Activated CD4-positive, alpha-beta T cell treated with anti-CD3 and anti-CD28 coated beads, Interleukin-2, amount 10 ng/mL, durations not matched to agents 7 days and 5 days (primary cell): ENCODE data around the gene RNF11. TPM values are rescaled to one million over a fixed set of nuclear protein-coding genes. Genes with fewer than 3 reads are reported as not detected.

ENCODE experiments used
- CTCF ChIA-PET: fragments of 350-600 bp; sonication (Branson Sonifier 250); formaldehyde crosslinking; loops from one replicate; lab custom pipeline; 2021; ENCODE audit warnings: antibody characterized with exemption; lab: Charles Lee
- POLR2A ChIA-PET: fragments of 350-600 bp; sonication (Branson Sonifier 250); formaldehyde crosslinking; loops from one replicate; lab custom pipeline; 2021; ENCODE audit warnings: antibody characterized with exemption; lab: Charles Lee
- DNase-seq: peaks from one replicate; pipeline ENCODE4 v3.0.0-alpha.2; 2020
- H3K27ac Mint-ChIP-seq: one replicate; pipeline ENCODE4 v1.8.0; 2021; ENCODE audit warnings: mild to moderate bottlenecking, moderate library complexity, mixed read lengths
- H3K27me3 Mint-ChIP-seq: one replicate; pipeline ENCODE4 v1.8.0; 2021; ENCODE audit warnings: mixed read lengths
- H3K36me3 Mint-ChIP-seq: one replicate; pipeline ENCODE4 v1.8.0; 2021; ENCODE audit warnings: low read depth, mixed read lengths
- H3K4me1 Mint-ChIP-seq: one replicate; pipeline ENCODE4 v1.8.0; 2021; ENCODE audit warnings: mixed read lengths
- H3K4me3 Mint-ChIP-seq: one replicate; pipeline ENCODE4 v1.8.0; 2021; ENCODE audit warnings: mild to moderate bottlenecking, moderate library complexity, mixed read lengths
- H3K9me3 Mint-ChIP-seq: one replicate; pipeline ENCODE4 v1.8.0; 2021; ENCODE audit warnings: mixed read lengths
- total RNA-seq, 2 experiments: library from RNA; stranded (reverse); gene quantifications; one replicate each; pipeline ENCODE4 v1.2.3, GENCODE V29; 2021

RNF11 gene
- total RNA-seq, 2 experiments from 2014 or later, result 23.4 to 25.9 TPM

DNA sequence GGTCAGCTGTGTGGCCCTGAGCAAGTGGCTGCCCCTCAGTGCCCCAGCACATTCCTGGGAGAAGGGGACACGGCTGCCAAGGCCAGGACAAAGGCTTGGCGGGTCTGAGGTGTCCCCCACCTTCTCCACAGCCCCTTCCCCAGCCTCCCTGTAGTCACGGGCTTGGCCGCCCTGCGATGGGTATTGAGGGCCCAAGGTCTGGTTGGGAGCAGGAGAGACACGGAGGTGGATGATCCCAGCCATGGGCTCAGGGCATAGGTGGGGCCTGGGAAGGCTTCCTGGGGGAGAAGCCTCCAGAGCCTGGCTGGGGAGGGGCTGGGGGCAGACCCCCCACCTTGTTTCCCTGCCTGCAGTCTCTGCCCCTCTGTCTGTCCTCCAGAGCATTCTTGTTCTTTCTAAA lies 67.2 kb downstream of the RNF11 start:
- DNase-seq, result no peak
- H3K4me1 Mint-ChIP-seq, result no peaks in the 10 kb centered on the region
- CTCF ChIA-PET, result no interaction called here
- H3K4me3 Mint-ChIP-seq, result no peak overlapping the region
- H3K9me3 Mint-ChIP-seq, result no peaks in the 10 kb centered on the region
- POLR2A ChIA-PET, result no interaction called here
- no peak overlapping the region for H3K27ac Mint-ChIP-seq
- no peaks in the 10 kb centered on the region for H3K27me3 Mint-ChIP-seq
- no peaks in the 10 kb centered on the region for H3K36me3 Mint-ChIP-seq

DNA sequence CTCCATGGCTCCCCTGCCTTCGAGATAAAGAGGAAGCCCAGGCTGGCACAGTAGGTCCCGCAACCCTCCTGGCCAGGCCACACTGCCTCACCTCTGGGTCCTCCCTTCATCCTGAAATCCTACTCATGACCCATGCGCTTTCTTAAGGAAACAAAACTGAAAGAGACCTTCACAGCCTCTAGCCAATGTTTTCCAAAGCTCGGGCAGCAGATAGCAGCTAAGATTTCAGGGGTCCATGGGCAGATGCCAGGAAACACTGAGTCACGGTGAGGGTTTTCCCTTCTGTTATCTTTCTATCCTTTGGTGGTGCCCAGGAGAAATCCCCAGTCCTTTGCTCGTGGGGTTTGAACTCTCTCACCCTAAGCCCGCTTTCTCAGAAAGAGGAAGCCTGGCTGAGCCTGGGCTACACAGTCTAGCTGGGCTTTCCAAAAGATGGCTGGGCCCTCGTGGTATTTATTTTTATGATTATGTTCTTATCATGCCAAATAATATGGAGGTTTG lies 67.7 kb downstream of the RNF11 start:
- Mint-ChIP-seq H3K36me3 (no peaks in the 10 kb centered on the region), H3K4me3 (no peak overlapping the region), H3K27me3 (no peaks in the 10 kb centered on the region), H3K27ac (no peak overlapping the region), H3K9me3 (no peaks in the 10 kb centered on the region), H3K4me1 (no peaks in the 10 kb centered on the region)
- no peak for DNase-seq
- ChIA-PET CTCF (no interaction called here), POLR2A (no interaction called here)

- Mint-ChIP-seq H3K9me3 (no peaks in the 10 kb centered on the region), H3K27ac (no peak overlapping the region), H3K4me3 (no peak overlapping the region), H3K36me3 (no peaks in the 10 kb centered on the region), H3K27me3 (no peaks in the 10 kb centered on the region), H3K4me1 (no peaks in the 10 kb centered on the region)
- CTCF ChIA-PET, result interaction anchor here (1.5 kb wide), 1 partner anchor 113 kb away, joined by 3 read pairs; no protein-coding TSS in a partner anchor
- POLR2A ChIA-PET, result no interaction called here
- no peak for DNase-seq
These were observed 68.3 kb downstream of the RNF11 start for GRCh38 chr1:51304360-51304759.

- POLR2A ChIA-PET, result no interaction called here
- no peak overlapping the region for H3K27ac Mint-ChIP-seq
These were observed 69.3 kb downstream of the RNF11 start for GRCh38 chr1:51305371-51305823.

DNA sequence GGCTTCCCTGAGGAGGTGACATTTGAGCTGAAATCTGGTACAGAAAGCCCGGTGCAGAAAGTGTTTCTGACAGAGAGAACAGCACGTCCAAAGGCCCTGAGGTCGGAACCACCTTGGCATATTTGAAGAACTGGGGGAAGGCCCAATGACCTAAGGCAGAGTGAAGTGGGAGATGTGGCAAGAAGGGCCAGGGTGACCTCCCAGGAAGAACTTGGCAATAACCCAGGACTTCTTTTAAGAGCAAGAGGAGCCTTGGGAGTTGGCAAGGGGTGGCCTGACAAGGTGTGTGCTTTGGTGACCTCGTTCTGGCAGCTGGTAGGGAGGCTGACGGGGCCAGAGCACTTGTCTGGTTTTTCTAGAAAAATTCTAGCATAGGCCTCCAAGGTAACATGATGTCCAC lies 70.9 kb downstream of the RNF11 start:
- DNase-seq, result no peak
- CTCF ChIA-PET, result interaction anchor here (2.3 kb wide), 1 partner anchor 10 kb away, joined by 8 read pairs; no protein-coding TSS in a partner anchor
- no peaks in the 10 kb centered on the region for H3K4me1 Mint-ChIP-seq
- no peaks in the 10 kb centered on the region for H3K27me3 Mint-ChIP-seq
- H3K9me3 Mint-ChIP-seq, result no peaks in the 10 kb centered on the region
- H3K36me3 Mint-ChIP-seq, result no peaks in the 10 kb centered on the region
- no peak overlapping the region for H3K27ac Mint-ChIP-seq
- POLR2A ChIA-PET, result no interaction called here
- H3K4me3 Mint-ChIP-seq, result no peak overlapping the region

More at GRCh38 chr1:51305371-51305823, 69.3 kb downstream of the RNF11 start:
- no peak for DNase-seq
- Mint-ChIP-seq H3K4me3 (no peak overlapping the region), H3K9me3 (no peaks in the 10 kb centered on the region), H3K4me1 (no peaks in the 10 kb centered on the region), H3K27me3 (no peaks in the 10 kb centered on the region), H3K36me3 (no peaks in the 10 kb centered on the region)
- CTCF ChIA-PET, result interaction anchor here (0.6 to 2.3 kb wide), 6 partner anchors 8 to 257 kb away, joined by 3 to 8 read pairs (median 3); no protein-coding TSS in a partner anchor

DNA sequence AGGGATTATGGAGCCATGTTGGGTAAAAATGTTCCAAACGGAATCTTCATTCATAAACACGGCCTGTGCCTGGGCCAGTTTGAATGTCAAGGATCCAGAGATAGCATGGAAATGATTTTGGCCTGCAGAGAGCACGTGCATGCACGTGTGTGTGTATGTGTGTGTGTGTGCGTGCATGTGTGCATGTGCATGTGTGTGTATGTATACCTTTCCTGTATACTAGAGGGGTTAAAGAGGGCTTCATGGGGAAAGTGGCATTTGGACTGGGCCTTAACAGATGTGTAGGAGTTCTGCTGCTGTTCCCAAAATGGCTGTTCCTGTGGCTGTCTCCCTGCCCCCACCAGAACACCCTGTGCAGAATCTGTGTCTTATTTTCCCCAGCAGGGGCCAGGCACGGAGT lies 72.6 kb downstream of the RNF11 start:
- Mint-ChIP-seq H3K4me3 (no peak overlapping the region), H3K36me3 (no peaks in the 10 kb centered on the region), H3K27ac (no peak overlapping the region), H3K4me1 (peaks cover 3% of the 10 kb centered on the region), H3K27me3 (no peaks in the 10 kb centered on the region), H3K9me3 (no peaks in the 10 kb centered on the region)
- POLR2A ChIA-PET, result no interaction called here
- CTCF ChIA-PET, result interaction anchor here (0.7 kb wide), 1 partner anchor 12 kb away, joined by 3 read pairs; no protein-coding TSS in a partner anchor
- no peak for DNase-seq

DNA sequence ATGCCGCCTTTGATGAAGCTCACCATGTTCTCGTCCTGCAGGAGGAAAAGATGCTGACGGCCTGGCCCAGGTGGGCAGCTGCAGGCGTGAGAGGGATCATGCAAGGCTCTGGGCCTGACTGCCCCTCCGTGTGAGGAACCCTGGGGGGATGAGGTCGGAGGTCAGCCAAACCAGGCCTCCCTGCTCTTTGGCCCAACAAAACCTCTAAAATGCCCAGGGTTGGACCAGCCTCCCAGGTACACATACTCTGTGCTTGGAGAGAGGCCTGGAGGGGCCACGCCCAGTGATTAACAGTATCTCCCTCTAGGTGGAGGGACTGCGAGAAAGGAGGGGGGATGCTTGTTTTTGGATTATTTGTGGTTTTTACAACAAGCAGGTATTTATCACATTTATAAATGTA lies 73.2 kb downstream of the RNF11 start:
- ChIA-PET CTCF (interaction anchor here (1.0 to 1.5 kb wide), 2 partner anchors 13 to 32 kb away, joined by 3 to 9 read pairs; no protein-coding TSS in a partner anchor), POLR2A (no interaction called here)
- H3K4me1 Mint-ChIP-seq, result peaks cover 9% of the 10 kb centered on the region
- H3K36me3 Mint-ChIP-seq, result no peaks in the 10 kb centered on the region
- H3K27ac Mint-ChIP-seq, result no peak overlapping the region
- no peak for DNase-seq
- no peaks in the 10 kb centered on the region for H3K9me3 Mint-ChIP-seq
- H3K27me3 Mint-ChIP-seq, result no peaks in the 10 kb centered on the region
- no peak overlapping the region for H3K4me3 Mint-ChIP-seq

GRCh38 chr1:51310871-51311613 lies 75.0 kb downstream of the RNF11 start:
- H3K27ac Mint-ChIP-seq, result no peak overlapping the region
- H3K27me3 Mint-ChIP-seq, result no peaks in the 10 kb centered on the region
- no peaks in the 10 kb centered on the region for H3K9me3 Mint-ChIP-seq
- peaks cover 11% of the 10 kb centered on the region for H3K4me1 Mint-ChIP-seq
- ChIA-PET CTCF (interaction anchor here (1.6 kb wide), 1 partner anchor 21 kb away, joined by 3 read pairs; no protein-coding TSS in a partner anchor), POLR2A (no interaction called here)
- H3K36me3 Mint-ChIP-seq, result no peaks in the 10 kb centered on the region
- no peak overlapping the region for H3K4me3 Mint-ChIP-seq
- no peak for DNase-seq

DNA sequence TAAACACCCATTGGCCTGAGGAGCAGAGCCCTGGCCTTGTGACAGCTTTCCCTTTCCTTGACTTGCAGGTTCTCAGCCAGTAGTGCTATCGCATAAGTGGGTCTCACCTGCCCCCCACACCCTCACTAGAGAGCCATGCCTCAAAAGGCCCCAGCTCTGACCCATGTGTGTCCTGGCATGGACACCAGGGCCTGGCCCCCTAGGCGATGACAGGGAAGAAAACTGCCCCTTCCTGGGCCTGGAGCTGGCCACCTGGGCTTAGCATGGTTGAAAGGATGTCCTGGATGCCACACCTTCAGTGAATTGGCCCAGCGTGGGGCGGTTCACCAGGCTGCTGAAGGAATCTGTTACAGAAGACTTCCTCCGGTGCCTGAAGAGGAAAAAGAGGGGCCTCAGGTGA lies 75.8 kb downstream of the RNF11 start:
- H3K4me1 Mint-ChIP-seq, result peaks cover 11% of the 10 kb centered on the region
- no peak overlapping the region for H3K27ac Mint-ChIP-seq
- H3K27me3 Mint-ChIP-seq, result no peaks in the 10 kb centered on the region
- no peak for DNase-seq
- H3K4me3 Mint-ChIP-seq, result no peak overlapping the region
- H3K36me3 Mint-ChIP-seq, result no peaks in the 10 kb centered on the region
- CTCF ChIA-PET, result interaction anchor here (1.2 to 2.8 kb wide), 3 partner anchors 10 to 20 kb away, joined by 3 to 16 read pairs (median 4); no protein-coding TSS in a partner anchor
- H3K9me3 Mint-ChIP-seq, result no peaks in the 10 kb centered on the region
- POLR2A ChIA-PET, result no interaction called here

DNA sequence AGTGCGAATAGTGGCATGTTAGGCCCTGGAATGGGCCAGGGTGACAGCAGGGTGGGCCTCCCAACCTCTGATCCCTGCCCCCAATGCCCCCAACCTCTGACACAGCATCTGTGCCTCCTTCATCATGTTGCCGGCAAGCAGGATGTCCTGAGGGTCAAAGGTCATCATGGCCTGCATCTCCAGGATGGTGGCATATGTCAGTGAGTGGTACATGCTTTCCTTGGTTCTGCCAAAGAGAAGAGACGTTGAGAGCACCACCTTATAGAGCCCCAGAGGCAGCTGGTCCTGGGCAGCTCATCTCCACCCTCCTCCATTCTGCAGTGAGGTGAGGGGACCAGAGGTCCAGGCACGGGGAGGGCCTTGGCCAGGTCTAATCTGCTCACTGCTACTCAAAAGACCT lies 76.6 kb downstream of the RNF11 start:
- no peaks in the 10 kb centered on the region for H3K36me3 Mint-ChIP-seq
- H3K9me3 Mint-ChIP-seq, result no peaks in the 10 kb centered on the region
- no peak for DNase-seq
- H3K4me3 Mint-ChIP-seq, result no peak overlapping the region
- no peak overlapping the region for H3K27ac Mint-ChIP-seq
- ChIA-PET POLR2A (no interaction called here), CTCF (interaction anchor here (0.6 to 2.8 kb wide), 4 partner anchors 11 to 157 kb away, joined by 3 to 16 read pairs (median 4); no protein-coding TSS in a partner anchor)
- no peaks in the 10 kb centered on the region for H3K27me3 Mint-ChIP-seq
- peaks cover 11% of the 10 kb centered on the region for H3K4me1 Mint-ChIP-seq

DNA sequence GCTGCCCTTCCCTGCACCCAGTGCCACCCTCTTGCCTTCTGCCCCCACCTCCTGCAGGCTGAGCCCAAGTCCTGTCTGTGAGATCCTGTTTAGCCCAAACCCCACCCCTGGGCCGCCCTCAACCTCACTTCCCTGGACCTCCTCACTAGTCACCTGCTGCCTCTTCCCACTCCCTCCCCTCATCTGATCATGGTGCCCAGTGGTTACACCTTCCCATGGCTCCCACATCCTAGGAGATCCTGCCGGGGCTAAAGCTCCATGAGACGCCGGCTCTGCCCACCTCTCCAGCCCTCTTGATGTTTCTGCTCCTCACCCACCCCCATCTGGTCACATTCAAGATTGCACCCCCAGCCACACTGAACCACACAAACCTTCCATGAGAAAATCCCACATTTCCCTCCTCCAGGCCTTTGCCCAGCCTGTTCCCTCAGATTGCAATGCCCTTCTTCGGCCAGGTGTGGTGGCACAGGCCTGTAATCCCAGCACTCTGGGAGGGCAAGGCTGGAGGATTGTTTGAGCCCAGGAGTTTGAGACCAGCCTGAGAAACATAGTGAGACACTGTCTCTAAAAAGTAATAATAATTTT lies 77.3 kb downstream of the RNF11 start:
- H3K27ac Mint-ChIP-seq, result no peak overlapping the region
- POLR2A ChIA-PET, result no interaction called here

DNA sequence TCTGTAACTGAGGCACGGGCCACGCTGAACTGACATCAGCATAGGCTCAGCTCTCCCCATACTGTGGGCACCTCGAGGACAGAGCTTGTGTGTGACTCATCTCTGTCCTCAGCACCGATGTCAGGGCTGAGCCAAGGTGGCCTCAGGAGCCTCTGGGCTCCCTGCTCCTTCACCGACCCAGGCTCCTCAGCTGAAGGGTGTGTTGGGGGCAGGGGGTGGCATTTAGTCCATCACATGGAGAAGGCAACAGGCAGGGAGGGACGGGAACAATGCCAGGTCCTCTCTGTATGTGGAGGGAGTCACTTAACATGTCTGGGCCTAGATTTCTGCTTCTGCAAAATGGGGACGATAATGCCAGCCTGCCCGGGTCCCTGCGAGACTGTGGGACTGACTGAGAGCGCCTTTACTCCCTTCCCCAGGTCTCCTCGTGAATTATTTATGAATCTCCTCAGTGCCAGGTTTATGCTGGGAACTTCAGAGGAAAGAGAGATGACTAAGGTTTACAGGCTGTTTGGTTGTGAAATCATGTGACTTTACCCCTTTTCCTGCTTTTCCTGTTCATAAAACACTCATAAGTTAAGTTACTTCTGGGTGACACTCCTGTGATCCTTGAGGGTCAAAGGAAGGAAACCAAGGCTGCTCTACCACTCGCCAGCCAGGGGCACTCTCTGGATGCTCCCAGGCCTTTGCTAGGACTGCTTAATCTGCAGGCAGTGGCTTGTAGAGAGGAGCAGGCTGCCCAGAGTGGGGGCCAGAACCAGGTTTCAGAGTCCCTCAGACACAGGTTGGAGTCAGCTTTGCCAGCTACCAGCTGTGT lies 78.1 kb downstream of the RNF11 start:
- no peak for DNase-seq
- ChIA-PET CTCF (interaction anchor here (2.8 kb wide), 1 partner anchor 18 kb away, joined by 16 read pairs; no protein-coding TSS in a partner anchor), POLR2A (no interaction called here)
- Mint-ChIP-seq H3K27ac (no peak overlapping the region), H3K36me3 (no peaks in the 10 kb centered on the region), H3K4me3 (no peak overlapping the region), H3K4me1 (peaks cover 11% of the 10 kb centered on the region), H3K9me3 (no peaks in the 10 kb centered on the region), H3K27me3 (peaks cover 2% of the 10 kb centered on the region)

More for the DNA sequence above, 77.3 kb downstream of the RNF11 start:
- Mint-ChIP-seq H3K27me3 (no peaks in the 10 kb centered on the region), H3K4me1 (peaks cover 11% of the 10 kb centered on the region), H3K4me3 (no peak overlapping the region), H3K9me3 (no peaks in the 10 kb centered on the region), H3K36me3 (no peaks in the 10 kb centered on the region)
- CTCF ChIA-PET, result interaction anchor here (1.2 to 2.8 kb wide), 2 partner anchors 18 to 28 kb away, joined by 3 to 16 read pairs; no protein-coding TSS in a partner anchor
- no peak for DNase-seq
